Neuron (in vitro differentiated cells): ENCODE data around the gene MYO16.
"Not testable (repeated sequence)": the region's sequence is repeated elsewhere in the genome, so short reads cannot be mapped to it uniquely, and the experiment has no call there.

Experiments
- H2AFZ ChIP-seq: one replicate; pipeline ENCODE4 v1.6.1; 2013; ENCODE audit warnings: low read depth, mild to moderate bottlenecking, inconsistent platforms, low read length, moderate library complexity
- H3K27me3 ChIP-seq: one replicate; pipeline ENCODE4 v1.6.1; 2013; ENCODE audit warnings: low read length; ENCODE audit not compliant: insufficient read depth
- H3K36me3 ChIP-seq: one replicate; pipeline ENCODE4 v1.6.1; 2013; ENCODE audit warnings: low read length; ENCODE audit not compliant: insufficient read depth
- H3K4me1 ChIP-seq: one replicate; pipeline ENCODE4 v1.6.1; 2013; ENCODE audit warnings: low read length; ENCODE audit not compliant: insufficient read depth
- H3K4me3 ChIP-seq: 2 replicates; pipeline ENCODE4 v1.5.1; 2013; ENCODE audit warnings: mild to moderate bottlenecking, low read length, moderate library complexity
- H3K9me3 ChIP-seq: one replicate; pipeline ENCODE4 v1.6.1; 2013; ENCODE audit warnings: low read length

The MYO16 gene

DNA sequence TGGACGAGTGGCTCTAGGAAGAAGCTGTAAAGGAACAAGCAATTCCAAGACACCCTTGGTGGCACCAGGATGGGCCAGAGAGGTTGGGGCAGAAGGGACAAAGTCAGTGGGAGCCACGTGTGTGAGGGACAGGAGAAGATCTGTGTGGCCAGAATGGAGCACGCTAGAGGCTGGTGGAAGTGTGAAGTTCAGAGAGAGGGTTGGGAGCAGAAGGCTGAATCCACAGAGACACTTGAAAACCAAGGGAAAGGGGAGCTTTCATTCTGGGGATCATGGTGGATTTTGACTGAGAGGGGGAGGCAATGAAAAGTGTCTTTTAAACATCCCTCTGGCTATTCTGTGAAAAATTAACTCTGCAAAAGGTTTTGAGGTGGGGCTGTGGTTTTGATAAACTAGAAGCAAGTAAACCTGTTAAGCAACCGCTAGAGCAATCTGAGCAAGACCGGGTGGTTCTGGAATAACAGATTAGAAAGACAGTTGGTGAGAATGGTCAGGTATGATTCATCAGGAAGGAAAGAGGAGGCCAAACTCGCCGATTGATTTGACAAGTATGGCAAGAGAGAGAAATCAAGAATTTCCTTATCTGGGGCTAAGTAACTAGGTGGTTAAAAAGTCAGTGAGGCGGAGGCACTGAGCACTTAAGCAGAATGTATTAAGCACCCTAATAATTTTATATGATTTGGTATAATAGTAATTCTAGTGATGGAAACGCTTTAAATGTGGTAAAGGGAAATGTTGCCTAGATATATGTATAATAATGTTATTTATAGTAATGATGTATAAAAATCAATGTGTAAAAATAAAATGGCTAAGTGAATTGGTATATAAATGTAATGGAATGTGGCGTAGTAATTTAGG is 140.0 kb downstream of the MYO16 start:
- Histone ChIP-seq H3K27me3 (no peaks in the 10 kb centered on the region), H3K4me3 (no peak overlapping the region)

GRCh38 chr13:108775597-108775996 is 146.2 kb downstream of the MYO16 start:
- Histone ChIP-seq H3K27me3 (no peaks in the 10 kb centered on the region), H3K9me3 (no peaks in the 10 kb centered on the region), H3K36me3 (no peaks in the 10 kb centered on the region), H3K4me3 (no peak overlapping the region), H2AFZ (no peak overlapping the region), H3K4me1 (peaks cover 8% of the 10 kb centered on the region)

More for the DNA sequence above, 140.0 kb downstream of the MYO16 start:
- no peaks in the 10 kb centered on the region for H3K4me1 ChIP-seq
- H3K9me3 ChIP-seq = no peaks in the 10 kb centered on the region
- no peak overlapping the region for H2AFZ ChIP-seq
- no peaks in the 10 kb centered on the region for H3K36me3 ChIP-seq

DNA sequence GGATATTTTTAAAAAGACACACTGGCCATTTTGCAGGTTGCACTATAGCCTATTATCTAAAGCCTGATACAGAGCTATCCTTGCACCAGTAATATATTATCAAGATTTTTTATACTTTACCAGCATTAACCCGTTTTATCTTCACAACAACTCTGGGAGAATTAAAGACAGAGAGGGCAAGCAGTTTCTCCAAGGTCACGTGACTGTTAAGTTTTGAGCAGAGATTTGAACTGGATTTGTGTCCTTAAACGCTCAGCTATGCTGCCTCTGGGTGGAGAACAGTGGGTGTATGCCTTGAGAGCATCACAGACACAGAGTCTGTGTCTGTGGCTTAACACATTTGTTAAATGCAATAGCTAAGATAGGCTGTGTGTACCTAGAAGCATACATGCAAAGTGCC is 147.2 kb downstream of the MYO16 start:
- H3K4me1 ChIP-seq = peaks cover 8% of the 10 kb centered on the region
- H3K4me3 ChIP-seq = no peak overlapping the region
- H3K9me3 ChIP-seq = no peaks in the 10 kb centered on the region
- H2AFZ ChIP-seq = no peak overlapping the region
- no peaks in the 10 kb centered on the region for H3K27me3 ChIP-seq
- no peaks in the 10 kb centered on the region for H3K36me3 ChIP-seq

DNA sequence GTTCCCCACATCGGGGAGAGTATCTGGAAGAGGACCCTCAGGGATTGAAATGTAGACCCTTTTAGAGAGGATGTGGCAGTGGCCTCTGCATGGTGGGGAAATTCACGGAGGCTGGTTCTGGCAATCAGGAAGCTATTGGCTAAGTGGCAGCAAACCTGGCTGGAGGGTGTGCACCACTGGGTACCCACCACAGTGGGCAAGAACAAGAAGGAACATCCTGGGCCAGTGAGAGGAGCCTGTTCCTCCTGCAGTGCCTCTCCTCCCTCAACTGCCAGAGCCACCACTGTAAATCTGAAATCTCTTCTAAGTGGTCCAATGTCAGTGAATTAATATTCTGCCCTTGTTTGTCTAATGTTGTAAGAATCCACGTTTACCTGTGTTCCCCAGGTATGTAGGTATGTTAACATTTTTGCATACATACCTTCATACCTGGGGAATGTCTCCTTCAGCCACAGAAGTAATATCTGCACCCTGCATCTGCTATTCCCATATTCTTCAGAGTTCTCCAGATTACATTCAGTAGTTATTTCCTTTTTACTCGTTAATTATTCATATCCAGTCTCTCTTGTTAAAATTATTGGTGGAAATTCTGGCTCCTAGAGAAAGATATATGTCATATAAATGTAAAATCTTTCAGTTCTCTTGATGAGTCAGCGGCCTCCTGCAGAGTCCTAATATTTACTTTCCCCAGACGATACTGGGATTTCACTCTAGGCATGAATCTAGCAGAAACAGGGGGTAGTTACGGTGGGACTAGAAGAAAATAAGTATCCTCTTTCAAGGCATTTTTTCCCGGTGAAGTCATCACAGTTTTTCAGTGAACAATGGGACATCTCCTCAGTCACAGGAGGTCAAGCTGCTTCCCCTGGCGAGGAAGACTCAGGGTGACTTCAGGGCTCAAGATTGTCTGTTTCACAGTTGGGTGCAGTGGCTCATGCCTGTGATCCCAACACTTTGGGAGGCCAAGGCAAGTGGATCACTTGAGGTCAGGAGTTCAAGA is 148.3 kb downstream of the MYO16 start:
- Histone ChIP-seq H2AFZ (no peak overlapping the region), H3K27me3 (no peaks in the 10 kb centered on the region)

DNA sequence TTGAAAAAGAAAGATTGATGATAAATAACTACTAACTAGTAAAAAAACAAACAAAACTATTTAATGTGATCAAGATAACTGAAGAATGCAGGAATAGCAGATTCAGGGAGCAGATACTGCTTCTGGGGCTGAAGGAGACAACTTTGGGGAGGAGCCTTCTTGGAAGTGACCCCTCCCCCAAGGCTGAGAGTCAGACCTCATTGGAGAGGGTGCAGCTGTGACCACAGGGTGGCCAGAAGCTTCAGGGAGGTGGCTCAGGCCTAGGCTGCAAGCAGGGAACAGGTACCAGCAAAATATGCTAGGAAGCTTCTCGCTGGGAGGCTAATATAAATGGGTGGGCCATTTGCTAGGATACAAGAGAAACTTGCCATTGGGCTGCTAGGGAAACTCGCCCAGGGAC is 149.9 kb downstream of the MYO16 start:
- no peak overlapping the region for H2AFZ ChIP-seq
- H3K27me3 ChIP-seq = no peaks in the 10 kb centered on the region
- no peak overlapping the region for H3K4me3 ChIP-seq
- H3K36me3 ChIP-seq = no peaks in the 10 kb centered on the region
- H3K9me3 ChIP-seq = peaks cover 5% of the 10 kb centered on the region
- H3K4me1 ChIP-seq = peaks cover 8% of the 10 kb centered on the region

More for the DNA sequence above, 148.3 kb downstream of the MYO16 start:
- no peaks in the 10 kb centered on the region for H3K36me3 ChIP-seq
- H3K9me3 ChIP-seq = peaks cover under 1% of the 10 kb centered on the region
- peaks cover 8% of the 10 kb centered on the region for H3K4me1 ChIP-seq
- H3K4me3 ChIP-seq = no peak overlapping the region

- H3K36me3 ChIP-seq = no peaks in the 10 kb centered on the region
- H3K27me3 ChIP-seq = no peaks in the 10 kb centered on the region
- no peak overlapping the region for H2AFZ ChIP-seq
- no peak overlapping the region for H3K4me3 ChIP-seq
- H3K9me3 ChIP-seq = peaks cover 5% of the 10 kb centered on the region
- H3K4me1 ChIP-seq = peaks cover 11% of the 10 kb centered on the region
Measured at GRCh38 chr13:108780706-108781105, 151.3 kb downstream of the MYO16 start.

DNA sequence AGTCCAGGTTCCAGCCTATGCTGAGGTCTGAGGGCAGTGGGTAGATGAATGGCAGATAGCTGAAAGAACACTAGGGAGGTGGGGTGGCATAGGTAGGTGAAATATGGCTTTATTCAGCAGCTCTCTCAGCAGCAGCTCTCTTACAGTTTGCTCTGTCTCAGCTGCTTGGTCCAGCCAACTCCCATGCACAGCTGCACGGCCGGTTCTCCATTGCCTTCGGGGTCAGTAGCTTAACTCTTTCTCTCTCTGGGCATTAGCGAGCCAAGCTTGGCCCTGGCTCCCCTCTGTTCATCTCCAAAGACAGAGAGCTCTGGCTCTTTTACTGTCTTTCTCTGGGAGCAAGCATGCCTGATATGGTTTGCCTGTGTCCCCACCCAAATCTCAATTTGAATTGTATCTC is 151.9 kb downstream of the MYO16 start:
- H2AFZ ChIP-seq = no peak overlapping the region
- H3K4me3 ChIP-seq = no peak overlapping the region
- H3K9me3 ChIP-seq = peaks cover 5% of the 10 kb centered on the region
- H3K36me3 ChIP-seq = no peaks in the 10 kb centered on the region
- peaks cover 18% of the 10 kb centered on the region for H3K4me1 ChIP-seq
- no peaks in the 10 kb centered on the region for H3K27me3 ChIP-seq

DNA sequence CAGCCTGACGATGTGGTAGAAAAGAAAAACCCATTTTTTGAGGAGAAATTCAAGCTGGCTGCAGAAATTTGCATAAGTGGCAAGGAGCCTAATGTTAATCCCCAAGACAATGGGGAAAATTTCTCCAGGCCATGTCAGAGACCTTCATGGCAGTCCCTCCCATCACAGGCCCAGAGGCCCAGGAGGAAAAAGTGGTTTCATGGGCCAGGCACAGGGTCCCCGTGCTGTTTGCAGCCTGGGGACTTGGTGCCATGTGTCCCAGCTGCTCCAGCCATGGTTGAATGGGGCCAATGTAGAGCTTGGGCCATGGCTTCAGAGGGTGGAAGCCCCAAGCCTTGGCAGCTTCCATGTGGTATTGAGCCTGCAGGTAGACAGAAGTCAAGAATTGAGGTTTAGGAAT is 153.1 kb downstream of the MYO16 start:
- not testable (repeated sequence) for H3K36me3 ChIP-seq, H3K4me3 ChIP-seq, H3K9me3 ChIP-seq, H2AFZ ChIP-seq, H3K27me3 ChIP-seq
- peaks cover 21% of the 10 kb centered on the region for H3K4me1 ChIP-seq

GRCh38 chr13:108785844-108786243 is 156.4 kb downstream of the MYO16 start:
- Histone ChIP-seq H3K27me3 (no peaks in the 10 kb centered on the region), H3K36me3 (no peaks in the 10 kb centered on the region)

GRCh38 chr13:108786456-108787200 is 157.2 kb downstream of the MYO16 start:
- H3K27me3 ChIP-seq = no peaks in the 10 kb centered on the region
- peaks cover 20% of the 10 kb centered on the region for H3K4me1 ChIP-seq
- no peak overlapping the region for H2AFZ ChIP-seq
- no peaks in the 10 kb centered on the region for H3K36me3 ChIP-seq
- H3K9me3 ChIP-seq = peaks cover 5% of the 10 kb centered on the region
- H3K4me3 ChIP-seq = no peak overlapping the region

More at GRCh38 chr13:108785844-108786243, 156.4 kb downstream of the MYO16 start:
- H2AFZ ChIP-seq = no peak overlapping the region
- no peak overlapping the region for H3K4me3 ChIP-seq
- H3K4me1 ChIP-seq = peaks cover 20% of the 10 kb centered on the region
- H3K9me3 ChIP-seq = peaks cover 5% of the 10 kb centered on the region

DNA sequence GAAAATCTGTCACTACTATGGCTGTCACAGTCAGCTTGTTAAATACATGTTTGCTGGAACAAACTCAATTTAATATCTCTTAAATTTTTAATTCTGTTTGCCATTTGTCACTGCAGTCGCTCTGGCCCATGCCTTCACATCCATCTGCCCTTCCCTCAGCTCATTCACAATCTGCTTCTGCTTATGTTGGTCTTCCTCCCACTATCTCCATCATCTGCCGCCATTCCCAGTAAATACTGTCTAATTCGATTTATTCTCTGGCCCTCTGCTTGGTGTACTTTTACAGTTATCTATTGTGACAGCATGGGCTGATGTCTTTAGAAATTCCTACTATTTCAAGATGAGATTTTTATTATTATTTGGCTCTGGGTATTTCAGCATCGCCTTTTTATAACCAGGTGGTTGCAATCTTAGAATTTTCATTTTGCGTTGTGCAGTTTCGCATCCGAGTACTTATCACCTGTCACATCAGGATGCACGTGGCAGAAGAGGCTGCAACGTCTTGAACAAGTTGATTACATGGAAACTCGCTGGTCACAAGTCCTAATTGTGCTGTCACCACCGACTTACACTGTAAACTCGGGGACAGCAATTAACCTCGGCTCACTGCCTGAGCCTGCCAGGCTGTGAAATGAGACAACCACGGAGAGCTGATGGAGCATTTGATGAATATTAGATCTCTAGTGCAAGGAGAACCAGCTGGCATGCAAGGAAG is 158.4 kb downstream of the MYO16 start:
- Histone ChIP-seq H2AFZ (no peak overlapping the region), H3K9me3 (peaks cover 4% of the 10 kb centered on the region), H3K27me3 (no peaks in the 10 kb centered on the region), H3K36me3 (no peaks in the 10 kb centered on the region), H3K4me1 (peaks cover 20% of the 10 kb centered on the region), H3K4me3 (no peak overlapping the region)

DNA sequence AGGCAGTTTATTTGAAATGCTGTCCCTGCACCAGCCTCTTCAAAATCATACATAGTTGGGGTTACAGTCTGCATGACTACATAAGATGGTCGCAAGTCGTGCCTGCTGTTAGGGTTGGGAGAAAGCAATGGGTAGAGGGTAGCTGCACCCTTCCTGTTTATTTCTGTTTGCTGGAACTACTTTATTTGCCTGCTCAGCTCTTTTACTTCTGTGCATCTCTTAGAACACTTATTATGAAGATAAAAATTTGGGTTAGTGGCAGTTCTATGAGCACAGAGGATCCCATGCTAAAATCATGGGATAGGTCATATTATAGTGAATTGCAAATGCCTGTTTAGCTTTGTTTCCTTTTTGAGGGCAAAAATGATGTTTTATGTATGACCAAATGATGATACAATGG is 160.1 kb downstream of the MYO16 start:
- H2AFZ ChIP-seq = no peak overlapping the region
- H3K9me3 ChIP-seq = no peaks in the 10 kb centered on the region
- no peaks in the 10 kb centered on the region for H3K27me3 ChIP-seq
- peaks cover 20% of the 10 kb centered on the region for H3K4me1 ChIP-seq
- no peak overlapping the region for H3K4me3 ChIP-seq
- no peaks in the 10 kb centered on the region for H3K36me3 ChIP-seq
